ENCODE results near the gene PEF1.

Gene PEF1

DNA sequence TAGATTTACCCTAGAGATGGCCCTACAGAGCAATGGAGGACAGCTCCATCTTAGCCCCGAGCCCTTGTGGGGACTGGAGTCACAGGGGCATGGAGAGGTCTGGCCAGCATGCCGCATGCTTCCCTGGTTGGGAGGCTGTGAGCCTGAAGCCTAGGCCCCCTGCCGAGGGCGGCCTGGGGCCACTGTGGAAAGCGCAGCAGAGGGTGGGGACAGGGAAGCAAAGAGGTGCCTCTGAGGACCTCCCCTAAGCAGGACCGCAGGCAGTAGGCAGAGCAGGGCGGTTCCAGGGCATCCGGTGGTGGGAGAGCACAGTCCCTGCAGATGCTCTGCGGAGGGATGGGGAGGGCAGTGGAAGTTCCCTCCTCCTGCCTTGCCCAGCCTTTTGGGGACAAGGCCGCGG is 26.5 kb upstream of the PEF1 start:
- DNase-seq, result no peak

DNA sequence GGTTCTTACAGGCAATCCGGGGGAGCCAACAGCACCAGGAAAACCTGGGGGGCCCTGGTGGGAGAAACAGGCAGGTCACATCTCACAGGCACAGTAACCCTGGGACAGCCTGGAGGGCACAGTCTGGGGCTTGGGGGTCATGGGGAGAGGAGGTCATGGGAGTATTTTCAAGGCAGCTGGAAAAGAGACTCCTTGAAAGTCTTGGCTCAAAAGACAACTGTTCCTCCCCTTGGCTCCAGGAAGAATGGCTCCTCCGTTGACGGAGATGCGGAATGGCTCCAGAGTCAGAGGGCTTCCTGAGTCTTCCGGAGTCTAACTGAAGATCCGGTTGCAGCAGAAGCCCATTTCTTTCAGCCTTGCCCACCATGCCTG is 25.9 kb upstream of the PEF1 start:
- DNase-seq, result no peak

DNA sequence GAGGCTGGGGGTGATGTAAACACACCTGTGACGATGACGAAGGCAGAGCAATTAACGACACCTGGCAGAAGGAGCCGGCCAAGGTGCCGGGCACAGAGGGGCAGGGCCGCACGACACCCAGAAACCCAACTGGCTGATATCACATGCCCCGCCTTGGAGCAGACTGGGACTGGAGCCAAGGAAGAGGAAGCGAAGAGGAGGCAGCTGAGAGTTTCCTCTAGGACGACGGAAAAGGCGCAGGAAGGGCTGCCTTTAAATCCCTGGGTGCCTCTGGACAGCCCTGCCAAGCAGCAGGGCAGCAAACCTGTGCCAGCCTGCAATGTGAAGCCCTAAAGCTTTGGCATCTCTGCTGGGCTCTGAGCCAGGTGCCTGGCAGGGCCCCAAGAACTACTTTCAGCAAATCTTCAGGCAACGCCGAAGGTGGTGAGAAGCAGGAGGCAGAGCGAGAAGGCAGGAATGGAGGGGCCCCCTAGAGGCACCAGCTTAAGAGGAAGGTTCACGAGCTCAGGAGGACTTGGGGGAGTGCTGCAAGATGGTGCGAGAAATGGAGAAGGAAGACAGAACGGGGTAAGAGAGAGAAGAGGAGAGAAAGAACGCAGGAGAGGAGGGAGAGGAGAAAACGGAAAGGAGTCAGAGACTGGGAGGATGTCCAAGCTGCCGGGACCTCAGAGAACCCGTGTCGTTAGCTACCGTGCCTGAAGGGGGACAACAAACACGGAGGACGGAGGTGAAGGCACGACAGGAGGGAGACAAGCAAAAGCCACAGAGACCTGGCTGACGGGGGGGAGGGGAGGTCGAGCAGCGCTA is 25.3 kb upstream of the PEF1 start:
- peak; percentile 81 for DNase-seq

DNA sequence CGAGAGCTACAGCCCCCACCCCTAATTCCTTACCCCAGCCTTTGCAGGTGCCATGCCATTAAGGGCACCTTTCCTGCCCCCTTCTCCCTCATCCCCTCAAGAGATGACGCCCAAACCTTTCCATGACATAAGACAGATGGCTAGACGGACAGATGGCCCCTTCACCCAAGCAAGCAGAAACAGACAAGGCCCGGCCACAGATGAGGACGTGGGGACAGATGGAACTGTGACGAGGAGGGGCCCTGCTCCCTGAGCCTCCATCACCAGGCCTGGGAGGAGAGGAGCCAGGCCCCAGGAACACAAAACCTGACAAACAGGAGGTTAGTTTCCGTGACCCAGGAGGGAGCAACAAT is 24.7 kb upstream of the PEF1 start:
- no peak for DNase-seq

DNA sequence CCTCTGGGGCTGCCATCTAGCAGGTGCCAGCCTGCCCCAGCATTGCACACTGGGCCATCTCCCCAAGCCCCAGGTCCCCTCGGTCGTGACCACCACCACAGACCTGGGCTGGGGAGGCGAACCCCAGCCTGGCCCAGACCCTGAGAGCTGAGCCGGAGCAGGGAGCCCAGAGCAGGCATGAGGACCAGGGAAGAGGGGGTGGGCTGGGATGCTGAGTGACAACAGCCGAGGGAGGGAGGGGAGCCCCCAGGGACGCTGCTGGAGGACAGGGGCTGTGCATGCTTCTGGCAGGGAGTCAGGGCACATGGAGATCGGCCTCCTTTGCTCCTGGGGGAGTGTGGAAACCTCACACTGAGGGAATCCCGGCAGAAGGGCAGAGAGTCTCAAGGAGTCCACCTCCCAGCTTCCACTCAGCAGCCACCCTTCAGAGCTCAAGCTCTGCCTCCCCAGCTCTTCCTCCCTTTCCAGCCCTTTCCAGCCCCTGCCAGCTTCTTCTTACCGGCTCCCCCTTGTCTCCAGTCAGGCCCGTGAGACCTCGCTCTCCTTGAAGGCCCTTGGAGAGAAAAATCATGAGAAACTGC is 23.7 kb upstream of the PEF1 start:
- no peak for DNase-seq

DNA sequence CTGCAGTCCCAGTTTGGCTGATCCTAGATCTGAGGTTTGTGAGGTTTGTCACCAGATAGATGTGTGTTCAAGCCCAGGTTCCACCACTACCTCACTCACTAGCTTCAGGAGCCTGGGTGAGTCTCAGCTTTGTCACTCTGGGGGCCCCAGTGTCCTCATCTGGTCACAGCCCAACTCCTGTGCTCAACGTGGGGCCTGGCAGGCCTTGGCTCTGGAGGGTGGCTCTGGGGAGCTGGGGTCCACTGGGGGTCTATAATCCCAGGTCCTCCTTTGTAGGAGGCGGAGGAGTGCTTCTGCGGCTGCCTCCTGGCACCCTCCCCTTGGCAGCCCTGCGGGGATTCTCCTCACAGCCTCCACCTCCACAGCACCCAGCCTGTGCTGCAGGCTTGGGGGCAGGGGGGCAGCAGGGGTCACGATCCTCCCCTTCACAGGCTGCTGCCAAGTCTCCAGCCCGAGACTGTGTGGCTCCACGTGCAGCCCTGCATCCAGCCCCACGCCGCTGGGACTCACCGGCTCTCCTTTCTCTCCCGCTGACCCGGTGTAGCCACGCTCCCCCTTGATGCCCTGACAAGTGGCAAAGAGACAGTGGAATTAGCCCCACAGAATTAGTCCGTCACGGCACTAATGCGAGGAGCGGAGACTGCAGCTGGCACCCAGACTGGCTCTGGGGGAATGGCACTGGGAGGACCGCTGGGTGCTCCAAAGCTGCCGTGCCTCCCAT is 22.5 kb upstream of the PEF1 start:
- no peak for DNase-seq

DNA sequence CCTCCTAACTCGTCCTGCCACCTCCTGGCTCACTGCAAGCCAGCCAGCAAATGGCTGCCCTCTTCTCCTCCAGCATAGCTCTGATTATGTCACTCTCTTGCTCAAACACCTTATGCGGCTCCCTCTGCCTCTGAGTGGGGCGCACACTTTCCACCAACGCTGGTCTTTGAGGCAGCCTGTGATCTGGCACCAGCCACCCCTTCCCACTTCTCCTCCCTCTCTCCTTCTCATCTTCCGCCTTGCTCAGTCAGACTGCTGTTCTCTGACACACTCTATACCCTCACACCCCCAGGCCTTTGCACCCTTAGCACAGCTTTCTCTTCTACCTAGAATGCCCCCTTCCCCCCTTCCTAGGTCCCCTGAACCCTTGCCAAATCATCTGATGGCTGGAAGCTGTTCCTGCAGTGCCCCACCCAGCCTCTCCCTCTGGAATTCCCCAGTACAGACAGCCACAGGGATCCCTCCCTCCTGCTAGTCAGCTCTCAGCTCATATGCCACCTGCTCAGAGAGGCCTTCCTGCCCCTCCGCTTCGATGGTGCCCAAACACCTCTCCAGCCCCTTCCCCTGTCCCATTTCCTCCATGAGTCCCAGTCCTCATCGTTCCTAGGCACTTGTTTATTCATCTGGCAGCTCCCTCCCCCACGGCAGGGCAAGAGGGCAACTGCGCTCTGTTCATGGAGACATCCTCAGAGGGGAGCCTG is 21.7 kb upstream of the PEF1 start:
- no peak for DNase-seq

DNA sequence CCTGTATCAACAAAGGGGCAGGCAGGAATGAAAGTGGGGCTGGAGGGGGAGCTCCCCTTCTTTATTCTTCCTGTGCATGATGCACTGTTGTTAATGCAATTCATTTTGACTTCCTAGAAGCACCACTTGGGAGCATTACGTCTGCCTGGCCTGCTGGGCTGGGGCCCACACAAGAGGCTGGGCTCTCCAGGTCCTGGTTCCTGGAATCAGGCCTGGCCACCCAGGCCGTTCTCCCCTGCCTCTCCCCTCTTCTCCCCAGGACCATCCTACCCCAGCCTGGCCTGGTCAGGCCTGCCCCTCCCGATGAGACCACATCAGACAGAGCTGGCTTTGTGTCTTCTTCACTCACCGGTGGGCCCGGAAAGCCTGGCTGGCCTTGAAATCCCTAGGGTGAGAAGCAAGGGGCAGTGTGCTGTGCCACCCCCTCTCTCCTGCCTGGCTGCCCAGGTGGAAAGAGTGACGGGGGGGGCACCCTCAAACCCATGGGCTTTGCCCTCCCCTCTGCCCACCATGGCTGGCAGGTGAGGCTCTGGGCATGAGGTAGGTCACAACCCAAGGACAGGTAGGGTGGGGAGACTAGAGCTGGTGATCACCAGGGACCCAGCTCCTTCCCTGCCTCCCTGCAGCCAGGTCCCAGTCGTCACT is 20.7 kb upstream of the PEF1 start:
- DNase-seq, result peak; percentile 76

DNA sequence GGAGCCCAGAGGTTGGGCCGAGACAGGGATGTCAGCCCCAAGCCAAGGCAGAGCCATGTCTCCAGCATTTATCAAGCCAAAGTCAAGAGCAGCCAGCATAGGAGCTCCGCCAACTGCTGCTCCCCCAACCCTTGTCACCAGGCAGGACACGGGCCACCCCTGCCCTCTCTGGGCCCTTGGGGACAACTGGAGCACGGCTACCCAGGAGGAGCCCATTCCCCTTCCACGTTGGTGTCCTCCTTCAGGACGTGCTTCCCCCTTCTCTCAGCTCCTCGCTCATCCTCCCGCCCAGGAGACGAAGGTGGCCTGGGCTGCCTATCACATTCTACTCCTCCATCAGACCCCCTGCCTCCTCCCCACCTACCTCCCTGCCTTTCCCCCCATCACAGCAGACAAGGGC is 19.9 kb upstream of the PEF1 start:
- no peak for DNase-seq

DNA sequence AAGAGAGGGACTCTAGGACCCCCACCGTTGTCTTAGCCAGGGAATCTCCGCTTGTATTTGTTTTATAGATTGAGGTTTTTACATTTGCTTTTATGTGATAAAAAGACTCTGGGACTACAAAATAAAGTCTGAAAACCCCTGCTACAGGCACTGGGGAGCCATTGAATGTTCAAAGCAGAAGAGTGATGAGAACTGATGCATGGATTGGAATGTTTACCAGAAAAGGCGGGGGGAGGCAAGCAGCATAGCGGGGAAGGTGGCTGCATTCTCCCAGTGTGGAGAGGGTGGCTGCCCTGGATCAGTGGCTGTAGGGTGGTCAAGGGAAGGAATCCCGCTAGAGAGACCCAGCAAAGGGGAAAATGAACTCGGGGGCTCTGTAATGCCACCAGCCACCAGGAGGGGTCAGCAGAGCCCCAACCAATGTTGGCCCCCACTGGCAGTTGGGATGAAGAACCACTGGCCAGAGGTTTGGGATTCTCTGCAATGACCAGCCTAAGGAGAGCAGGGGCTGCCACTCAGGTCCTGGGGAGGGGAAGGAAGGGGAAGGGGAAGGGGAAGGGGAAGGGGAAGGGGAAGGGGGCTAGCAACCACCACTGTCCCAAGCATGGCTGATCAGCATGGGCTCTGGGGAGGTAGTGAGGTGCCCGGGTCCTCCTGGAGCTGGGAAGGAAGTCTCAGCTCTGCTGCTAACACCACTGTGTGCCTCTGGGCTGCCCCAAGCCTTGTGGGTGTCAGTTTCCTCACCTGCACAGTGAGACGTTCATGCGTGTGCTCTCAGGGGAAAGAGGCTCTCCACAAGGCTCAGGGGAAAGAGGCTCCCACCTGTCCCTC is 19.2 kb upstream of the PEF1 start:
- peak; percentile 77 for DNase-seq

DNA sequence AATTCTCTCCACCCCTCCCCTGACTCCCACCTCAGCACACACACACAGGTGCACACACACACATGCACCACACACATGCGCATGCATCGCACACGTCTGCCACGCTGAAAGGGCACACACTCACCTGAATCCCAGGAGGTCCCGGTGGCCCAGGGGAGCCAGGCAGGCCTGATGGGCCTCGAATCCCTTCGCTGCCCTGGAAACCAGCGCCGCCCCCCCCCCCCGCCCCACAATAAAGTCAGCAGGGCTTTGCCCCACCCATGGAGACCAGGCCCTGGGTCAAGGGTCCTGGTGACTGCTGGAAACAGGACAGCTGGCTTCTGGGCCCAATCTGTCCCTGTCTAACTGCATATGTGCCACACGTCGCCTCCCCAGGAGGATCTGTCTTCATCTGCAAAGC is 17.8 kb upstream of the PEF1 start:
- peak; percentile 21 for DNase-seq

DNA sequence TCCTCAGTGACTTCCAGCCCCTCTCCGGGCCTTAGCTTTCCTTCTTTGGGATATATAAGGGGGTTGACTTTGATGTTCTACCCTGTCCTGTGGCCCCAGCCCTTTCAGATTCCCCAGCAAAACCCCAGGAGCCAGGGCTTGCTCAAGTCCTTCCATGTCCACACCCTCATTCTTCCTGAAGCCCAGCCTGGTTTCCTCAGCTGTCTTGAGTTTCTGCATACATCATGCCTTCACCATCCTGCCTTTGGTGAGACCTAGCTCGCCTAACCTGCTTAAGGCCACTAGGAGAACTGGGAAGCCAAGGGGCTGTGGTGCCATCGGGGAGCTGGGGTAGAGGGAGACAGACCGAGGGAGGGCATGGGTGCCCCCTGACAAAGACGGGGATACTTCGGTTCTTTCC is 17.2 kb upstream of the PEF1 start:
- peak; percentile 8 for DNase-seq

DNA sequence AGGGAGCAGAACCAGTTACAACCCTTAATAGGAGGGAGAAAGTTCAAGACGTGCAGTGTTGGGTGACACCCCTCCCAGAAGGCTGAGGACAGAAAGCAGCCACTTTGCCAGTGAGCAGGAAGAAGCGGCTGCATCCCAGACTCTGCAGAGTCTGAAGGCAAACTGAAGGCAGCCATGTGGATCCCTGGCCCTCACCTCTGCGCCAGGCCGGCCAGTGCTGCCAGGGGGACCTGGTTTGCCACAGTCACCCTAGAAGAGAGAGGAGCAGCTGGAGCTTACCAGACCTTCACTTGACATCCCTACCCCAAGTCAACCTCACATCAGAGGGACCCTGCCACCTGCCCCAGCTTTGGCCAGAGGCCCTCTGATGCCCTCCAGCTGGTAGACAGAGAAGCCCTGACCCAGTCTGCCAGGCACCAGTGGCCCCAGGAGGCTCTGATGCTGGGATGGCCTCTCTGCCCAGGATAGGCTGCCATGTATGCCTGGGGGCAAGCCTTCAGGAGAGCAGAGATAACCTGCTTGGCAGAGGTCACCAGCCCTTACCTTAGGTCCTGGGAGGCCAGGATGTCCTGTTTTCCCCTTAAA is 16.3 kb upstream of the PEF1 start:
- DNase-seq, result peak; percentile 19

DNA sequence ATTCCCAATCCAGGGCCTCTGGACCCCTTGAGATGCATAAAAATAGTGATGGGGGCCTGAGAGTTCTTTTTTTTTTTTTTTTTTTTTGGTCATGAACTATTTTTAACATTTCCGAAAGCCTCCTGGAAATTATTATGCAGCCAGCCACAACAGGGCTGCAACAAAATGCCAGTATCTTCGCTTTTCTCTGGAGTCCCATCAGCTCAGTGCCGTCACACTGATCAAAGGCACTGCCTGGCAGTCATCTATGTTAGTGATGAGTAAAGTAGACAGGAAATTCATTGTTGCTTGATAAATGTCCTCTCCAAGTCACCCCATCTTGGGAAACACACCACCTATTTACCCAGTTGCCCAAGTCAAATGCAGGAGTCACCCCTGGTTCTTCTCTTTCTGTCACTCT is 15.2 kb upstream of the PEF1 start:
- no peak for DNase-seq

DNA sequence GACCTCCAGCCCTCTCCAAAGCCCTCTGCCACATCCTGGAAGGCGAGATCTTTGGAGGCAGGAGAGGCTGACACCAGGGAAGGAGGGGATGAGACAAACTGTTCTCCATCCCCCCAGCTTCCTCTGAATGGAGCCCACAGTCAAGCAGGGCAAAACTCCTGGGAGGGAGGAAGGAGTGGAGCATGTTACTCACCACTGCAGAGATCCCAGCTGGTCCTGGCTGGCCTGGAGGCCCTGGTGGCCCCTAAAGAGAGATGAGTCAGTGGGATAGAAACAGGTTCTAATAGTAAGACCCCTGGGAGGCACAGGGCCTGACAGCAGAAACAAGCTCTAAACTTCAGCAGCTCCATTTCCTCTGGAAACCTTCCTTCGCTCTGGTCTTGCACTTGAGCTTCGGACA is 14.0 kb upstream of the PEF1 start:
- DNase-seq, result peak; percentile 26

DNA sequence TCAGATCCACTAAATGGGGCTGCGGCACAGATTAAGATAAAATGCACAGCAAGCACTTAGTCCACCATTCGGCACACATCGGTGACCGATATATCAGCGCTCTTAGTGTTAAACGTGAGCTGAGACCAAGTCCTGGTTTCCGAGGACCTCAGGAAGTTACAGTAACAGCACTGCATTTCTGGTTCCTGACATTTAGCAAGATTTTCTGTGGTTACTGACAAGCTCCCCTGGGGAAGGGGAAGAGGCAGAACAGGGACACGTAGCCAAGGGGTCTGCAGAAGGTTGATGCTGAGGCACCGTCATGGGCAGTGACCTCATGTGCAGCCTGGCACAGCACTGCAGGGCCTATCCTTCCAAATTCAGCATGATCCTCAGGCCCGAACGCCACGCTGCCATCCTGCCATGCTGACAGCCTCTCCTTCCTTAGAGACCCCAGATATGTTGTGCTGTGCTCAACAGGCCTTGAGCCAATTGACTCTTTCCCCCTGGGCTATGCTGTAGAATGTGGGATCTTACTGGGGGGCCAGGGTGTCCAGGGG is 13.4 kb upstream of the PEF1 start:
- DNase-seq, result no peak

DNA sequence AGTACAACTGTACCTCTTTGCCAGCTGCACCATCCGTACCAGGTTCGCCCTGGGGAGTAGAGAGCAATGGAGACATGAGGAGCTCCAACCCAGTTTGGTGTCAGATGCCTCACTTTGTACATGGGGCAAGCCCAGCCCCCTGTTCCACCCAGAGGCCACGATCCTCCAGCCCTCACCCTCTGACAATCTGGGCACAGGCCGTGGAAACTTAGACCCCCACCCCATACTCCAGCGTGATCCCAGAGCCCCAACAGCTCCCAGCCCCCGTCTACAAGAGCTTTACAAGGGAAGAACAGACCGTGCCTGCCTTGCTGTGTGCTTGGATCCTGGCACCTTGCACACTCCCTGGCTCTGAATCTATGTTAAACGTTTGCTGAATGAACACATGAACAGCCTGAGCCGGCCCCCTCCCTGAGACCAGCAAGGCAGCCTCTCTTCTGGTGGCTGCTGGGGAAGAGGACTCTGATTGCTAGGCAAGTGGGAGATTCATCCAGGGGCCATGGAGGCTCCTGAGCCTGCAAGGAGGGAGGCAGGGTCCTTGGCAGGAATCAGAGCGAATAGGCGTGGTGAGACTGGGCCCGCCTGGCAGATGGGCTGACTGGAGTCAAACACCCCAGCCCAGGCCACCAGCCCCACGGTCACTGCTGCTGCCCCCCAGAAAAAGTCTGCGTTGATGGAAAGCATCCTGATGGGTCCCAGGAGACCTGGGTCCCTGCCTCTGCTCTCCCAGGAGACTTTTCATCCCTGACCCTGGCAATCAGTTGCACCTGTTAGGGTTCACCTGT is 12.5 kb upstream of the PEF1 start:
- DNase-seq, result no peak

DNA sequence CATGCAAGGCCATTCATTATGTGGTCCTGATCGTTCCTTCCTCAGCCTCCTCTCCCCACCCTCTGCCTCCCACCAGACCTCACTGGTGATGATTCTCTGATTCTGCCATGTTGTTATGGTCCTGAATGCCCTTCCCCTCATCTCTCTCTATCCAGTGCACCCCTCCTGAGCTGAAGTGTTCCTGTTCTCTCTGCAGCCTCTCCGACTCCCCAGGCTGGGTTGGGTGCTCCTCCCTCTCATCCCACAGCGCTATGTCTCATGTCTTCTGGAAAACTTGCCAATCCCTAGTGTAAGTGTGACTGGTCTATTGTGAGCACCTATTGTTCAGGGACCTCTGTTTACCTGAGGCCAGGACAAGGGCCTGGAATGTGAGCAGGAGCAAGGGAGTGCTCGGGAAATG is 11.1 kb upstream of the PEF1 start:
- DNase-seq, result no peak

DNA sequence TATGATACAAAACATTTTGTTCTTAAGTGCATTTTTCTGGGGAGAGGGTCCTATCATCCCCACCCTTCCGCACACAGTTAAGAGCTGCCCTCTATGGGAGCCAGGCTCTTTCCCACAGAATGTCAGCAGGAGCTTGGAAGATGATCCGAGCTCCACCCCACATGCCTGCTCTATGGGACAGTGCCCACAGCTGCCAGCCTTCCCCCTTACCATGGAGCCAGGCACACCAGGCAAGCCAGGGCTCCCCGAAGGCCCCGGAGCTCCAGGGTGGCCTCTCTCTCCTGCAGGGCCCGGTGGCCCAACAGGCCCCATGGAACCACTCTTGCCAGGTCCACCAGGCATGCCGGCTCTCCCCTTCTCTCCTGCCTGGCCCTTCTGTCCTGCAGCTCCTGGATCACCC is 10.4 kb upstream of the PEF1 start:
- DNase-seq, result no peak

DNA sequence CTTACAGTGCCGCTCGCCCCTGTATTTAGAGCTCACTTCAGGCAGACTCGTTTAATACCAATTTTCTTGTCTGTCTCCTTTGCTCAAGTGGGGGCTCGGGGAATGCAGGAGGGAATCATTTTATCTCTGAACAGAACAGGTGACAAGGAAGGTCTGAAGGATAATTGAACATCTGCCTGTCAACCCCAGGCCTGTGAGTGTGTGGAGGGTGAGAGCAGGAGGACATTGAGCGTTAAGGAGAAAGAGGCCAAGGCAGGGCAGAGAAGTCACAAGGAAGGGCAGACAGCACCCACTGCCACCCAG is 9.7 kb upstream of the PEF1 start:
- no peak for DNase-seq

All from right hindlimb (tissue), 1 donor.